ENCODE data around the gene E2F8.

The E2F8 gene

GRCh38 chr11:19209617-19210370, 31.0 kb downstream of the E2F8 start:
- no peaks in the 10 kb centered on the region for H3K9me3 ChIP-seq (ENCODE audit: control extremely low read depth in 1 of 5, control insufficient read depth in 4 of 5, insufficient read depth in 2 of 5, low read depth in 1 of 5, low read length in 4 of 5)
- H3K4me3 ChIP-seq (ENCODE audit: control insufficient read depth in 1 of 7, extremely low read depth in 1 of 7, insufficient read depth in 4 of 7, low read depth in 2 of 7, low read length in 6 of 7), result no peak overlapping the region
- no peak overlapping the region for H3K27ac ChIP-seq (ENCODE audit: insufficient read depth in 1 of 2, low read depth in 1 of 2, low read length in 2 of 2, poor library complexity in 1 of 2, severe bottlenecking in 2 of 2)
- WGBS (ENCODE audit: insufficient coverage), result 100% methylated on average over 3 of the region's 4 CpGs
- peaks cover 0 to 2% (median 0%) of the 10 kb centered on the region in 4 experiments for H3K4me1 ChIP-seq (ENCODE audit: control extremely low read depth in 1 of 4, control insufficient read depth in 4 of 4, insufficient read depth in 4 of 4, low read length in 3 of 4)
- no peaks in the 10 kb centered on the region for H3K36me3 ChIP-seq (ENCODE audit: control insufficient read depth in 4 of 4, insufficient read depth in 4 of 4, low read length in 3 of 4)
- ChIA-PET CTCF (no interaction called here), POLR2A (no interaction called here)
- DNase-seq, result no peak
- H3K27me3 ChIP-seq (replicated peaks in 2 of 5; ENCODE audit: control insufficient read depth in 4 of 5, insufficient read depth in 5 of 5, low read length in 4 of 5), result peaks cover 0 to 9% (median 0%) of the 10 kb centered on the region in 5 experiments

GRCh38 chr11:19208959-19209546, 31.7 kb downstream of the E2F8 start:
- Histone ChIP-seq H3K36me3 (ENCODE audit: control insufficient read depth in 4 of 4, insufficient read depth in 4 of 4, low read length in 3 of 4) (no peaks in the 10 kb centered on the region), H3K27ac (ENCODE audit: insufficient read depth in 1 of 2, low read depth in 1 of 2, low read length in 2 of 2, poor library complexity in 1 of 2, severe bottlenecking in 2 of 2) (no peak overlapping the region)
- DNase-seq, result no peak

DNA sequence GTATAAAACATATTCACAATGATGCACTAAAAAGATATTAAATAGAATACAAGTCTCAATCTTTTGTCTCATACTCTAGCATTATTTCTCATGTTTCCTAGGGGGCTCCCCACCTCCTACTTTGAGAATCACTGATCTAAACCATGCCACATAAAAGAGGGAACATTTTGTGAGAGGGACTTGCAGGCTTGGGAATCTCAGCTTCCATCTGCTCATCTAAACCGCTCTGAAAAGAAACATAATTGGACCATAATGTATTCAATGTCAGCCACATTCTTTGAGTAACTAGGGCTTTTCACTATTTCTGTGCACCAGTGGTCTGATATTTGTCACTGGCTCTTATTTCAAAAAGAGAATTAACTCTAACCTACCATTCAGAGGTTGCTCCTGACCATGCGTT, 32.6 kb downstream of the E2F8 start:
- WGBS (ENCODE audit: insufficient coverage), result 100% methylated on average over 2 of the region's 2 CpGs
- Histone ChIP-seq H3K9me3 (ENCODE audit: control extremely low read depth in 1 of 5, control insufficient read depth in 4 of 5, insufficient read depth in 2 of 5, low read depth in 1 of 5, low read length in 4 of 5) (no peaks in the 10 kb centered on the region), H3K4me3 (ENCODE audit: control insufficient read depth in 1 of 7, extremely low read depth in 1 of 7, insufficient read depth in 4 of 7, low read depth in 2 of 7, low read length in 6 of 7) (no peak overlapping the region), H3K27me3 (replicated peaks in 2 of 5; ENCODE audit: control insufficient read depth in 4 of 5, insufficient read depth in 5 of 5, low read length in 4 of 5) (peaks cover 0 to 1% (median 0%) of the 10 kb centered on the region in 5 experiments), H3K36me3 (ENCODE audit: control insufficient read depth in 4 of 4, insufficient read depth in 4 of 4, low read length in 3 of 4) (no peaks in the 10 kb centered on the region), H3K4me1 (ENCODE audit: control extremely low read depth in 1 of 4, control insufficient read depth in 4 of 4, insufficient read depth in 4 of 4, low read length in 3 of 4) (peaks cover 0 to 2% (median 0%) of the 10 kb centered on the region in 4 experiments), H3K27ac (ENCODE audit: insufficient read depth in 1 of 2, low read depth in 1 of 2, low read length in 2 of 2, poor library complexity in 1 of 2, severe bottlenecking in 2 of 2) (no peak overlapping the region)
- ChIA-PET POLR2A (no interaction called here), CTCF (no interaction called here)
- no peak for DNase-seq

More at GRCh38 chr11:19208959-19209546, 31.7 kb downstream of the E2F8 start:
- ChIA-PET POLR2A (no interaction called here), CTCF (no interaction called here)
- H3K4me3 ChIP-seq (ENCODE audit: control insufficient read depth in 1 of 7, extremely low read depth in 1 of 7, insufficient read depth in 4 of 7, low read depth in 2 of 7, low read length in 6 of 7), result no peak overlapping the region
- WGBS (ENCODE audit: insufficient coverage), result 94% methylated on average over 3 of the region's 3 CpGs
- no peaks in the 10 kb centered on the region for H3K9me3 ChIP-seq (ENCODE audit: control extremely low read depth in 1 of 5, control insufficient read depth in 4 of 5, insufficient read depth in 2 of 5, low read depth in 1 of 5, low read length in 4 of 5)
- peaks cover 0 to 2% (median 0%) of the 10 kb centered on the region in 4 experiments for H3K4me1 ChIP-seq (ENCODE audit: control extremely low read depth in 1 of 4, control insufficient read depth in 4 of 4, insufficient read depth in 4 of 4, low read length in 3 of 4)
- H3K27me3 ChIP-seq (replicated peaks in 2 of 5; ENCODE audit: control insufficient read depth in 4 of 5, insufficient read depth in 5 of 5, low read length in 4 of 5), result peaks cover 0 to 7% (median 0%) of the 10 kb centered on the region in 5 experiments

DNA sequence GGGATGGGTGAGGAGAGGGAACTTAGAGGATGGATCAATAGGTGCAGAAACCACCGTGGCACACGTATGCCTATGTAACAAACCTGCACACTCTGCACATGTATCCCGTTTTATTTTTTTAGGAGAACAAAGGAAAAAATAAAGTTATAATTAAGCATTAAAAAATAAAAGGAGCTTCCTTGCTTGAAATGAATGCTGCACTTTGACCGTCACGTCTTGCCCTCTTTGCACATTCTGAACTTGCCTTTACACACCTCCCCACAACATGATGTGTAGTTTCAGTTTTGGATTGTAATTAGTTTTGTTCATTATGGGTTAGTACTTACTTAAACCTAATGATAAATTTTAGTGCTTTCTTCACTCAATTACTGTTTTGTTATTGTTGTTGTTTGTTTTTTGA, 35.9 kb downstream of the E2F8 start:
- no peak overlapping the region for H3K27ac ChIP-seq (ENCODE audit: insufficient read depth in 1 of 2, low read depth in 1 of 2, low read length in 2 of 2, poor library complexity in 1 of 2, severe bottlenecking in 2 of 2)
- WGBS (ENCODE audit: insufficient coverage), result no CpG with 5 or more reads among the region's 5 CpGs
- peaks cover 9 to 26% (median 20%) of the 10 kb centered on the region in 4 experiments for H3K4me1 ChIP-seq (ENCODE audit: control extremely low read depth in 1 of 4, control insufficient read depth in 4 of 4, insufficient read depth in 4 of 4, low read length in 3 of 4)
- H3K27me3 ChIP-seq (replicated peaks in 2 of 5; ENCODE audit: control insufficient read depth in 4 of 5, insufficient read depth in 5 of 5, low read length in 4 of 5), result no peaks in the 10 kb centered on the region
- no peak overlapping the region for H3K4me3 ChIP-seq (ENCODE audit: control insufficient read depth in 1 of 7, extremely low read depth in 1 of 7, insufficient read depth in 4 of 7, low read depth in 2 of 7, low read length in 6 of 7)
- no peaks in the 10 kb centered on the region for H3K36me3 ChIP-seq (ENCODE audit: control insufficient read depth in 4 of 4, insufficient read depth in 4 of 4, low read length in 3 of 4)
- no peaks in the 10 kb centered on the region for H3K9me3 ChIP-seq (ENCODE audit: control extremely low read depth in 1 of 5, control insufficient read depth in 4 of 5, insufficient read depth in 2 of 5, low read depth in 1 of 5, low read length in 4 of 5)
- ChIA-PET POLR2A (no interaction called here), CTCF (no interaction called here)
- DNase-seq, result no peak

DNA sequence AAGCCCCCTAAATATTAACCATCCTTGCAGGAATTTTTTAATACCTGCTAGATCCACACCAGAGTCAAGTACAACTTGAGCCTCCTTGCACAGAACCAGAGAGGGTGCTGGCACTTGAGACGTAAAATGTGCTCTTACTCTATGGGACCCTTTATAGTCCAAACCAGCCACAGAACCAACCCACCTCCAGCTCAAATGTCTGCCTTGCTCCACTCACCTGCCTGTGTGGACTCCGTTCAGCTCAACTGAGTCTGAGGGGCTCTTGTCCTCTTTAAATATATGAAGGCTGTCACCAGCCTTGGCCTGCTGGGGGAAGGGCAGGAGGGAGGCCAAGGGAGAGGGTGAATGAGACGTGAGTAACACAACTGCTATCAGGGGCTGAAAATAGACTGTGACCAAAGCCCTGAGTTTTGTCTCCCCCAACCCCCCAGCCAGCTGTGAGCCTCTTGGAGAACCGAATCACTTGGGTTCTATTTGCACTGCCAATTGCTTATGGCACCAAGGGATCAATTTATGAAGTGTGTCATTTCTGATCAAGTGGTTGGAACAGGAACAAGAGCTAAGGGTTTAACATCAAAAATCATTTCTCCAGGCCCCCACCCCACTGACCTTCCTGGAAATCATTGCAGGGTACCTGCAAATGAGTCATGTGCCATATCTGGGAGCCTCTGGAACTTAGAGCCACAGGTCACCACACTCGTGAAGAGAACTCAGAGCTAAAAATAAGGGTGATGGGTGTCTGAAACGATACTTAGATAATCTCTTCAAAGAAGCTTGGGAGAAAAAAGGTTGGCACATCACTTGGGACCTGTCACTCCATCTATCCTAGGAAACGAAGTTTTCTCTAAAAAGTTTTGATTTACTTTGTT, 38.8 kb downstream of the E2F8 start, which contains the start of gene CSRP3:
Gene CSRP3, minus strand, starts transcription at position 247 of the 869 bp plus-strand sequence. CDS start 9,535 bp downstream, outside the sequence.
- peak within 1 kb of the TSS in 1 of 2 experiments; percentile 72 for H3K27ac ChIP-seq (ENCODE audit: insufficient read depth in 1 of 2, low read depth in 1 of 2, low read length in 2 of 2, poor library complexity in 1 of 2, severe bottlenecking in 2 of 2)
- peak within 1 kb of the TSS in 1 of 7 experiments; percentile 42 for H3K4me3 ChIP-seq (ENCODE audit: control insufficient read depth in 1 of 7, extremely low read depth in 1 of 7, insufficient read depth in 4 of 7, low read depth in 2 of 7, low read length in 6 of 7)
- H3K9me3 ChIP-seq (ENCODE audit: control extremely low read depth in 1 of 5, control insufficient read depth in 4 of 5, insufficient read depth in 2 of 5, low read depth in 1 of 5, low read length in 4 of 5), result no peaks in the 10 kb centered on the region
- WGBS (ENCODE audit: insufficient coverage), result 82% methylated on average over 6 of the region's 7 CpGs
- peak in 1 of 3 donors; percentile 4 for DNase-seq
- CTCF ChIA-PET, result interaction anchor here (2.4 kb wide), 1 partner anchor 16 kb away, joined by 8 read pairs; no protein-coding TSS in a partner anchor
- POLR2A ChIA-PET, result no interaction called here
- H3K27me3 ChIP-seq (replicated peaks in 2 of 5; ENCODE audit: control insufficient read depth in 4 of 5, insufficient read depth in 5 of 5, low read length in 4 of 5), result no peaks in the 10 kb centered on the region
- H3K36me3 ChIP-seq (ENCODE audit: control insufficient read depth in 4 of 4, insufficient read depth in 4 of 4, low read length in 3 of 4), result no peaks in the 10 kb centered on the region
- H3K4me1 ChIP-seq (ENCODE audit: control extremely low read depth in 1 of 4, control insufficient read depth in 4 of 4, insufficient read depth in 4 of 4, low read length in 3 of 4), result peaks cover 12 to 44% (median 32%) of the 10 kb centered on the region in 4 experiments

- ChIA-PET POLR2A (no interaction called here), CTCF (interaction anchor here (1.0 to 2.4 kb wide), 4 partner anchors 14 to 127 kb away, joined by 3 to 8 read pairs (median 3); no protein-coding TSS in a partner anchor)
- Histone ChIP-seq H3K4me1 (ENCODE audit: control extremely low read depth in 1 of 4, control insufficient read depth in 4 of 4, insufficient read depth in 4 of 4, low read length in 3 of 4) (peaks cover 12 to 42% (median 32%) of the 10 kb centered on the region in 4 experiments), H3K27me3 (replicated peaks in 2 of 5; ENCODE audit: control insufficient read depth in 4 of 5, insufficient read depth in 5 of 5, low read length in 4 of 5) (no peaks in the 10 kb centered on the region), H3K27ac (ENCODE audit: insufficient read depth in 1 of 2, low read depth in 1 of 2, low read length in 2 of 2, poor library complexity in 1 of 2, severe bottlenecking in 2 of 2) (peak overlapping the region in 1 of 2 experiments; percentile 72), H3K36me3 (ENCODE audit: control insufficient read depth in 4 of 4, insufficient read depth in 4 of 4, low read length in 3 of 4) (no peaks in the 10 kb centered on the region), H3K4me3 (ENCODE audit: control insufficient read depth in 1 of 7, extremely low read depth in 1 of 7, insufficient read depth in 4 of 7, low read depth in 2 of 7, low read length in 6 of 7) (peak overlapping the region in 3 of 7 experiments; percentile 21 to 59 (median 42)), H3K9me3 (ENCODE audit: control extremely low read depth in 1 of 5, control insufficient read depth in 4 of 5, insufficient read depth in 2 of 5, low read depth in 1 of 5, low read length in 4 of 5) (no peaks in the 10 kb centered on the region)
- 12% methylated on average over 6 of the region's 6 CpGs for WGBS (ENCODE audit: insufficient coverage)
- peak; percentile 36 to 84 (median 76) for DNase-seq
These were observed 40.1 kb downstream of the E2F8 start for GRCh38 chr11:19200410-19201201.
